ENCODE measurements around the gene C3orf20. TPM values are rescaled to one million over a fixed set of nuclear protein-coding genes. Genes with fewer than 3 reads are reported as not detected.
"Not testable (repeated sequence)": the region's sequence is repeated elsewhere in the genome, so short reads cannot be mapped to it uniquely, and the experiment has no call there.

Gene C3orf20
- polyA plus RNA-seq, 3 donors = not detected

DNA sequence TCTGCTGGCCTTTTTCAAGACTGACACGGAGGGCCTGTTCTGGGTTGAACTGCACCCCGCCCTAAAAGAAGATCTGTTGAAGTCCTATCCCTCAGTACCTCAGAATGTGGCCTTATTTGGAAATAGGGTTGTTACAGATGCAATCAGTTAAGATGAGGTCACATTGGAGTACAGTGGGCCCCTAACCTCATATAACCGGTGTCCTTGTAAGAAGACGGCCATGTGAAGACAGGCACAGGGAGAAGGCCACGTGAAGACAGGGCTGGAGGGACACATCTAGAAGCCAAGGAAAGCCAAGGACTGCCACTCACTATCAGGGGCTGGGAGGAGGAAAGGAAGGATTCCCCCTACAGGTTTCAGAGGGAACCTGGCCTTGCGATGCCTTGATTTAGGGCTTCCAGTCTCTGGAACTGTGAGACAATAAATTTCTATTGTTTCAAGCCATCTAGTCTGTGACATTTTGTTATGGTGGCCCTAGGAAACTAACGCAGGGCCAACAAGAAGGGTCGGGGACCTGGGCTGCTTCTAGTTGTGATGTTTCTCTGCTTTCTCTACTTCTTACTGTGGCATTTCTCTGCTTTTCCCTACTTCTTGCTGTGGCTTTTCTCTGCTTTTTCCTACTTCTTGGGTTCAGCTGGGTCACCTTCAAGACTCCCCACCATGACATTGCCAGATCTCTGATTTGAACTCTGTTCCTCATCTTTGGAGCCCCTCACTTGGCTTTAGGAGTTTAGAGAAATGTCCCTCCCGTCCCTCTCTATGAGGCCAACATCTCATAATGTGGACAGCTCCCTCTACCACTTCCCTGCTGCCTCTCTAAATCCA is 28.1 kb upstream of the C3orf20 start:
- H3K27ac ChIP-seq (ENCODE audit: low read depth, low read length) = no peak overlapping the region
- WGBS, 3 donors = 76 to 92% (median 78%) methylated on average over 9 of the region's 9 CpGs

- 58 to 61% (median 60%) methylated on average over 19 of the region's 19 CpGs for WGBS, 3 donors
- H3K27ac ChIP-seq (ENCODE audit: low read depth, low read length) = no peak overlapping the region
Measured at GRCh38 chr3:14647976-14648955, 26.7 kb upstream of the C3orf20 start.

DNA sequence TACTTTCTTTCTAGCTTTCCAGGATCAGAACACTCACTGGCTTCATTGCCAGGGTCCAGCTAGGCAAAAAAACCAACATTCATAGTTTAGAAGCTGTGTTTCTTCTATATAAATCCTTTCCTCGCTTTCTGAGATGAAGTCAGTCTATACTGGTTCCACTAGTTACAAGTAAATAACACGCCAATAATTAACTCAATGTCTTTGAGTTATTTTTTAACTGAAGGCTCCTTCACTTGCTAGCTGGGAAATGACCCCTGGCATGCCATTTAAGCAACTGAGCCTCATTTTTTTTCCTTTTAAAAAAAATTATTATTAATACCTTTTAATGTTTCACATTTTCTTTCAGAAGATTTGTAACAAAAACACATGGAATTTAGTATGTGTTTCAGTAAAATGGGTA is 25.5 kb upstream of the C3orf20 start:
- no peak overlapping the region for H3K27ac ChIP-seq (ENCODE audit: low read depth, low read length)
- 31 to 95% (median 95%) methylated on average over 2 of the region's 2 CpGs for WGBS, 3 donors

GRCh38 chr3:14650193-14650592 is 24.7 kb upstream of the C3orf20 start:
- no peak overlapping the region for H3K27ac ChIP-seq (ENCODE audit: low read depth, low read length)

GRCh38 chr3:14651440-14652251 is 23.3 kb upstream of the C3orf20 start, which contains the start of gene CCDC174:
TSS of gene CCDC174 (plus strand) at chr3:14651762. CDS start at chr3:14651837, 75 bp downstream.
- 0% methylated on average over 47 of the region's 47 CpGs for WGBS, 3 donors

More at GRCh38 chr3:14650193-14650592, 24.7 kb upstream of the C3orf20 start:
- WGBS, 3 donors = 87 to 95% (median 91%) methylated on average over 4 of the region's 4 CpGs

DNA sequence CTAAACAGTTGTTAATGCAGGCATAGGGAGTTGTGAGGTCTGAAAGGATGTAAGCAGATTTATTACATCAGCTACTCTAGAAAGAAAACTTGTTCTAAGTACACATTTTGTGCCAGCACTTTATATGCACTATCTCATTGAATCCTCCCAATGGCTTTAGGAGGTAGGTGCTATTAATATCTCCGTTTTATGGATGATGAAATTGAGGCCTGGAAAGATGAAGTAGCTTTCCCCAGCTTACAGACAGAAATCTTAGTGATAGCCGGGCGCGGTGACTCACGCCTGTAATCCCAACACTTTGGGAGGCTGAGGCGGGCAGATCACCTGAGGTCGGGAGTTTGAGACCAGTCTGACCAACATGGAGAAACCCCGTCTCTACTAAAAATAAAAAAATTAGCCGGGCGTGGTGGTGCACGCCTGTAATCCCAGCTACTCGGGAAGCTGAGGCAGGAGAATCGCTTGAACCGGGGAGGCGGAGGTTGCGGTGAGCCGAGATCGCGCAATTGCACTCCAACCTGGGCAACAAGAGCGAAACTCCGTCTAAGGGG is 22.5 kb upstream of the C3orf20 start:
- H3K27ac ChIP-seq (ENCODE audit: low read depth, low read length) = not testable (repeated sequence)
- WGBS, 3 donors = 82 to 86% (median 84%) methylated on average over 19 to 21 of the region's 21 CpGs

More at GRCh38 chr3:14651440-14652251, 23.3 kb upstream of the C3orf20 start, which contains the start of gene CCDC174:
- H3K27ac ChIP-seq (ENCODE audit: low read depth, low read length) = no peak within 1 kb of the TSS

- WGBS, 3 donors = 75 to 86% (median 84%) methylated on average over 2 of the region's 2 CpGs
- no peak overlapping the region for H3K27ac ChIP-seq (ENCODE audit: low read depth, low read length)
Measured at GRCh38 chr3:14657579-14657978, 17.4 kb upstream of the C3orf20 start.

DNA sequence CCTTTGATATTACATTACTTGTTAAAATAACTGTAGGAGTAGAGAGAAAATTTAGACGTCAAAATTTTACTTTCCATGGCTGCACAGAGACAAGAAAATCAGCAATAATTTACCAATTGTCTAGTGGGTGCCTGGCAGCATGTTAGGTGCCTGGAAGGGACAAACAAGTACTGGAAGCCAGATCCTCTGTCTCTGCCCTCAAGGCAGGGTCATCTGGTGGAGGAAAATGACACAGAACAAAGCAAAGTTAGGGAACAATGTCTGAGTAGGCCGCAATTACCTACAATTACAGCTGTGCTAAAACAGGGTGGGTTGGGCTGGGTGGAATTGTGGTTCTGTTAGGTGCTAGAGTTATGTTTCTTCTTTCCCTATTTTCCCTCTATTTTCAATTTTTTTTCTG is 16.0 kb upstream of the C3orf20 start:
- H3K27ac ChIP-seq (ENCODE audit: low read depth, low read length) = no peak overlapping the region
- WGBS, 3 donors = 88 to 97% (median 89%) methylated on average over 2 of the region's 2 CpGs

DNA sequence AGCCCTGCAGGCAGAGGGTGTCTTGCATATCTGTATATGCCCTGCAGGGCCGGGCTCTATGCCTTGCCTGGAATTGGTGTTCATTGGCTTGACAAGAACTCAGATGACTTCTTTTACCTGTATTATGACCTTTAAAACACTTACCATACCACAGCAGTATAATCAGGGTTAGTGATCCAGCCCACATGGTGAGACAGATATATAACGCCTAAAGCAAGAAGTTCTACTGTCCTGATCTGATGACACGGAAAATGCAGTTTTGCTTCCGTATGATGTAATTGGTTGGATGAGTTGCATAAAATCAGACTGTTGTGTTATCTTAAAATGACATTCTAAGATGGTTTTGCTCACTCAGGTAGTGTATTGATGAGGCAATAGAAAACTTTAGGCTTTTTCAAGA is 14.0 kb upstream of the C3orf20 start:
- no peak overlapping the region for H3K27ac ChIP-seq (ENCODE audit: low read depth, low read length)
- WGBS, 3 donors = 66 to 83% (median 74%) methylated on average over 4 of the region's 4 CpGs

- WGBS, 3 donors = 68 to 90% (median 89%) methylated on average over 5 of the region's 5 CpGs
- H3K27ac ChIP-seq (ENCODE audit: low read depth, low read length) = no peak overlapping the region
Measured at GRCh38 chr3:14663396-14664135, 11.4 kb upstream of the C3orf20 start.

DNA sequence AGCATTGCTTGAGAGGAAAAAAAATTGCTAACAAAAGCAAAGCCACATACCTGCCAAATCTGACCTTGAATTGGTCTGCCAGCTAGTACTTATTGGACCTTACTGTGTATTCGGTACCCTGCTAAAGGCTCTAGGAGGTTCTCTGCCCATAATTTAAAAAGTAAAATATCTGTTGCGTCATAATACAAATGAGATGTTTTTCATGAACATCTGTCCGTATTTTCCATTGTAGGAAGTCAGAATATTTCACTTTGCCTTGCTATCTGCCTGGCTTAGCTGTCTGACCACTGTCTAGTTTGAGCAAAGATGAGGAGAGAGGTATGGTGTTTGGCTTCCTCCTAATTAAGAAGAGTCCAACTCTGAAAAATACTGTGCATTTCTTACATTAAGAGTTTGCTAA is 10.8 kb upstream of the C3orf20 start:
- whole genome bisulfite sequencing, 3 donors = 46 to 89% (median 85%) methylated on average over 3 of the region's 3 CpGs
- no peak overlapping the region for H3K27ac ChIP-seq (ENCODE audit: low read depth, low read length)

DNA sequence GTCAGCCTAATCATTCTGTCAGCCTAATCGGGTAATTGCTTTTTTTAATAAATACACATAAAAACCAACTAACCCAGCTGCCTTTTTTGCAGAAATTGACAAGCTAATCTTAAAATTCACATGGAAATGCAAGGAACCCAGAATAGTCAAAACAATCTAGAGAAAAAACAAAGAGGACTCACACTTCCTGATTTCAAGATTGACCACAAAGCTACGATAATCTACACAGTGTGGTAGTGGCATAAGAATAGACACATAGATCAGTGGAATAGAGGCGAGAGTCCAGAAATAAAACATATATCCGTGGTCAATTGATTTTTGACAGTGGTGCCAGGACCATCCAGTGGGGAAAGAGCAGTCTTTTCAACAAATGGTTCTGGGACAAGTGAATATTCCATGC is 2.4 kb upstream of the C3orf20 start:
- 77 to 79% (median 78%) methylated on average over 4 of the region's 4 CpGs for WGBS, 3 donors
- H3K27ac ChIP-seq (ENCODE audit: low read depth, low read length) = no peak overlapping the region

DNA sequence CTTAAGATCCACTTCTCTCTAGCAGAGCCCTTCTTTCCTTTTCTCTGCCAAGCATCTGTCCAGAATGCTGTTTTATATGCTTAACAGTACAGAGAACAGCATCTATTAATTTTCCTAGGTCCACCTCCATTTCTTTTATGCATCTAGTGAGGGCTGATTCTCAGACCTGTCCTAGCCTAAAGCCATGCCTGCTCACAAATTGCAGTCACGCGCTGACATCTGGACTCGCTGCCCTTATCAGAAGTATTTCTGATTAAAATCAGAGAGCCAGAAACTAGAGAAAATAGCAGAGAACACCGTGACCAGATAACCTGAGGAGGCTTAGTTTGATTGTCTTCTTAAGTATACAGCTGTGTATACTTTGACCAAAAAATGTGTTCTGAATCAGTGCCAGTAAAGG is 1.9 kb downstream of the C3orf20 start:
- WGBS, 3 donors = 65 to 90% (median 86%) methylated on average over 4 of the region's 4 CpGs
- H3K27ac ChIP-seq (ENCODE audit: low read depth, low read length) = no peak overlapping the region

DNA sequence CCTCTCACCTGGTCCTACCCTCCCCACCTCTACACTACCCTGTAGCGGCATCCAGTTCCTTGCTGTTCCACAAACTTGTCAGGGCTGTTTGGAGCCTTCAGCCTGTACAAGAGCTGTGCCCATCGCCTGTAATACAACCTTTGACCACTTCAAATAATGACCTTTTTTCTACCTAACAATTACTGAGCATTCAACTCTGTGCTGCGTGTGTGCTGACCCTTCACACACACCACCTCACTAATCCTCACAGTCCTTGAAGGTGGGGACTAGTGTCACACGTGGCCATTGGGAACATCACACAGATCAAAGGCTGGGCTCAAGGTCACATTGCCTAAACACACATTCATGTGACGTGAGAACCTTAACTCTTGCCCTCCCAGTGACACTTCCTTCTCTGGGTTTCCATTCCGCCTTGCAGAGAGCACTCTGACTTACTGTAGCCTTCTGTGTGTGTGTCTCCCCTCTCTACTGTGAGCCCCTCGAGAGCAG is 3.1 kb downstream of the C3orf20 start:
- no peak overlapping the region for H3K27ac ChIP-seq (ENCODE audit: low read depth, low read length)
- WGBS, 3 donors = 41 to 77% (median 72%) methylated on average over 7 of the region's 7 CpGs

GRCh38 chr3:14680115-14680514 is 5.2 kb downstream of the C3orf20 start:
- WGBS, 3 donors = 87 to 96% (median 88%) methylated on average over 1 of the region's 1 CpG

DNA sequence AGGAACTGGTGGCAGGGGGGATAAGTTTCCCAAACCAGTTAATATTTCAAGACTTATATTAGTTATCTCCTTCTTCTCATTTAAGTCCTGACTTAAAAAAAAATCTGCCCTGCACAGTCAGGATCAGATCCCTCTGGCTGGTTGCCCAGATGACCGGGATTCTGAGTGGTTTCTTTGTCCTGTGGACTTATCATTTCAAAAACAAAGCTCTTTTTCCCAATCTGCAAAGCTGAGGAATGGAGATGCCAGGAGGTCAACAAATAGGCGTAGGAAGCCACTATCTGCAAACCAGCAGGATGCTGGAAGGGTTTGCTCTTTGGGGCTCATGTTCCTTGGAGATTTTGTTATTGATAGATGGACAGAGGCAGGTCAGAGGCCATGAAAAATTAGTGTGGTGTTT is 5.8 kb downstream of the C3orf20 start:
- no peak overlapping the region for H3K27ac ChIP-seq (ENCODE audit: low read depth, low read length)
- WGBS, 3 donors = 39 to 68% (median 51%) methylated on average over 2 of the region's 2 CpGs

More at GRCh38 chr3:14680115-14680514, 5.2 kb downstream of the C3orf20 start:
- H3K27ac ChIP-seq (ENCODE audit: low read depth, low read length) = no peak overlapping the region

DNA sequence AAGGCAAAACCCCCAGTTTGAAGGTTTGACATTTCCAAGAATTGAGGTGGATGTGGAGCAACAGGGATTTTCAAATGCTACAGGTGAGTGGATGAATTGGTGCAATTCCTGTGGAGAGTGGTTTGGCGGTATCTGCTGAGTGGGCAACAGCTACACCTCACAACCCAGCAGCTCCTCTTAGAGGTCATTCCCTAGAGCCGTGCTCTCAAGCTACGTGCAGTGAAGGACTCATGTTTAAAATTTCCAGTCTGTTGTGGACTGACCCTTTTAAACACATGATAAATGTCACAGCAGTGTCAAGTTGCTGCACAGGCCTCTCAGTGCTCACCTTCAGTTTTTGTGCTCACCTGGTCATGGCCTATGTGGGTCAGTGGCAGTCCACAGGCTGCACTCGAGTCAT is 9.5 kb downstream of the C3orf20 start:
- WGBS, 3 donors = 95 to 96% (median 95%) methylated on average over 4 of the region's 4 CpGs
- no peak overlapping the region for H3K27ac ChIP-seq (ENCODE audit: low read depth, low read length)

Data from adipose tissue (tissue), 3 donors.